ENCODE measurements around the gene CHST15.

DNA sequence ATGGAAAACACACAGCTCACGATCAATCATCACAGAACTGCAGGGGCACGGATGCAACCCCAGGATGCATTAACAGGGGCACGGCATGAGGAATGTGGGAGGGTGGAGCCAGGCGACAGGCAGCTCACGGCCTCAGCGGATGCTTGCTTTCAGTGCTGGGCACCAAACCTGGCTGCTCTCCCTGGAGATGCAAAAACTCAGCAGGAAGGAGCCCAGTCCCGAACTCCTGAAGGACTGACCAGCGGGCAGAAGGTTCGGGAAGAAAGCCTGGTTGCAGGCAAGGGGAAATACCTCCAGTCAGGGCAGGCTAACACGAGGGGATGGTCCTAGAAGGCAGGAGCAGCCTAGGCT, 66.8 kb downstream of the CHST15 start:
- TF ChIP-seq, protein P1, sequence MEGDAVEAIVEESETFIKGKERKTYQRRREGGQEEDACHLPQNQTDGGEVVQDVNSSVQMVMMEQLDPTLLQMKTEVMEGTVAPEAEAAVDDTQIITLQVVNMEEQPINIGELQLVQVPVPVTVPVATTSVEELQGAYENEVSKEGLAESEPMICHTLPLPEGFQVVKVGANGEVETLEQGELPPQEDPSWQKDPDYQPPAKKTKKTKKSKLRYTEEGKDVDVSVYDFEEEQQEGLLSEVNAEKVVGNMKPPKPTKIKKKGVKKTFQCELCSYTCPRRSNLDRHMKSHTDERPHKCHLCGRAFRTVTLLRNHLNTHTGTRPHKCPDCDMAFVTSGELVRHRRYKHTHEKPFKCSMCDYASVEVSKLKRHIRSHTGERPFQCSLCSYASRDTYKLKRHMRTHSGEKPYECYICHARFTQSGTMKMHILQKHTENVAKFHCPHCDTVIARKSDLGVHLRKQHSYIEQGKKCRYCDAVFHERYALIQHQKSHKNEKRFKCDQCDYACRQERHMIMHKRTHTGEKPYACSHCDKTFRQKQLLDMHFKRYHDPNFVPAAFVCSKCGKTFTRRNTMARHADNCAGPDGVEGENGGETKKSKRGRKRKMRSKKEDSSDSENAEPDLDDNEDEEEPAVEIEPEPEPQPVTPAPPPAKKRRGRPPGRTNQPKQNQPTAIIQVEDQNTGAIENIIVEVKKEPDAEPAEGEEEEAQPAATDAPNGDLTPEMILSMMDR (conservative IDR thresholded peaks at IDR 0.05; ENCODE audit: low read length) = no peak
- no peak for TF ChIP-seq EZH2phosphoT487 (IDR thresholded peaks at IDR 0.05; ENCODE audit: borderline replicate concordance, low read depth, low read length)
